SK-MEL-5 (cell line): ENCODE results near the gene MAN1A1. TPM values are rescaled to one million over a fixed set of nuclear protein-coding genes. Genes with fewer than 3 reads are reported as not detected.

Source experiments
- DNase-seq: peaks from one replicate; pipeline ENCODE4 v3.0.0-alpha.2; 2016; ENCODE audit warnings: low read depth, low spot score
- in situ Hi-C: cut with HindIII; loops from 2 replicates; pipeline ENCODE4 v1.10.0; 2016; ENCODE audit warnings: low sequenced_read_pairs, high pct_unique_total_duplicates, low pct_unique_long_range_greater_than_20kb
- total RNA-seq: library from RNA; depleted of rRNA; stranded (reverse); fragments of >200 nt; shearing (Covaris generic); gene quantifications from 2 replicates; pipeline ENCODE4 v1.2.3, GENCODE V29; 2014

Gene MAN1A1
- total RNA-seq, 1 experiment from 2014 or later, result 1.3 TPM

- DNase-seq, result no peak
- in situ Hi-C loops, result no loop called here
Observed at GRCh38 chr6:119264854-119265397, 84.6 kb downstream of the MAN1A1 start.

DNA sequence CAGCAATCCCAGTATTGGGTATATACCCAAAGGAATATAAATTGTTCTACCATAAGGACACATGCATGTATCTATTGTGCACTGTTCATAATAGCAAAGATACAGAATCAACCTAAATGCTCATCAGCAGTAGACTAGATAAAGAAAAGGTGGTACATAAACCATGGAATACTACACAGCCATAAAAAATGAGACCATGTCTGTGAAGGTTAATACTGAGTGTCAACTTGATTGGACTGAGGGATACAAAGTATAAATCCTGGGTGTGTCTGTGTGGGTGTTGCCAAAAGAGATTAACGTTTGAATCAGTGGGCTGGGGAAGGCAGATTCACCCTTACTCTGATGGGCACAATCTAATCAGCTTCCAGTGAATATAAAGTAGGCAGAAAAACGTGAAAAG lies 86.9 kb downstream of the MAN1A1 start:
- no peak for DNase-seq
- in situ Hi-C loops, result no loop called here

DNA sequence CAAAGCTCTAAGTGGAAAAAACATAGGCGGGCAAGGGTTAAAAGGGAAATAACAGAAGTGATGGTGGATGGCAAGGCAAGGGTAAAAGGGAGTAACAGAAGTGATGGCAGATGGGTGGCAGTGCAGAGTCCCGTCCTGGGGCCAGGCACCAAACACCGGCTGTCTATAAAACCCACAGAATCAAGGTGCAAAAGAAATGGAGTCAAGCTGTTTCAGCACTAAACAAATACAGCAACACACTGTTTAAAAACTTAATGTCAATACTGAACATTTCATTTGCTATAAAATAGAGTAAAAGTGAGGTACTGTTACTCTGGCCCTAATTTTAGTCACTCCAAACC lies 87.6 kb downstream of the MAN1A1 start:
- DNase-seq, result no peak
- in situ Hi-C loops, result no loop called here

GRCh38 chr6:119259027-119259426 lies 90.5 kb downstream of the MAN1A1 start:
- in situ Hi-C loops, result no loop called here

GRCh38 chr6:119257726-119258125 lies 91.8 kb downstream of the MAN1A1 start:
- no peak for DNase-seq
- in situ Hi-C loops, result no loop called here

More at GRCh38 chr6:119259027-119259426, 90.5 kb downstream of the MAN1A1 start:
- DNase-seq, result no peak

GRCh38 chr6:119256978-119257462 lies 92.5 kb downstream of the MAN1A1 start:
- DNase-seq, result no peak
- in situ Hi-C loops, result no loop called here

- in situ Hi-C loops, result no loop called here
- DNase-seq, result no peak
Observed at GRCh38 chr6:119256392-119256791, 93.2 kb downstream of the MAN1A1 start.

DNA sequence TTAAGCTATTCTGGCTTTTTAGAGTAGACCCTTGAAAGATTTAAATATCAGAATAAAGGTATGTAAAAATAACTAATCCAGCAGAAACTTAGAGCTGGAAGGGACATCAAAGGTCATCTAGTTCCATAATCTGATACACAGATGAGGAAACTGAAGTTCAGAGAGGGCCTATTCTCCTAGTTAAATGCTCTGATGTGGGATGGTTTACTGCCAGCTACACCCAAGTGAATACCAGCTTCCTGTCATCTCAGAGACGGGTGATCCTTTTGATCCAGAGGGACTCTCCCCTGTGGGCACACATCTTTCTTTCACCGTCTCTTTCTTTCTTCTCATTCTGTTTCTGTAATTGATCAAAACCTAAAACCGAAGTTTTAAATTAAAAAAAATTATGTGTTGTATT lies 94.1 kb downstream of the MAN1A1 start:
- DNase-seq, result no peak
- in situ Hi-C loops, result no loop called here

DNA sequence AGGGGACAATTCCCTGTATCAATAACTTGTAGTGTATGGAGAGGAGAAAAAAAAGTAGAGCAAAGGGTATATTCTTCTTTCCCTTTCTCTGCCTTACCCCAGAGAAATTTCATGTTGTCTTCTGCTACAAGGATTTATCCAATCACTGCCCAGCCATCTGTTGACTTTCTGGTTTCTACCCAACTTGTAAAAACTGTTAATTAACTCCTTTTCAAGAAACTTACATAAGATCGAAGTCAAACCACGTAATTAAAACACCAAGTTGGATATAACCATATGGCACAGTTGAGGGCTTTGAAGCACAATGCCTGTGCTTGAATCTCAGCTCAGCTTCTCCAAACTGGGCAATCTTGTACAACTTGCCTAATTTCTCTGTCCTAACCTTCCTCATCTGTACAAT lies 99.5 kb downstream of the MAN1A1 start:
- in situ Hi-C loops, result no loop called here
- no peak for DNase-seq

- DNase-seq, result no peak
- in situ Hi-C loops, result no loop called here
Observed at GRCh38 chr6:119249319-119249718, 100.2 kb downstream of the MAN1A1 start.

DNA sequence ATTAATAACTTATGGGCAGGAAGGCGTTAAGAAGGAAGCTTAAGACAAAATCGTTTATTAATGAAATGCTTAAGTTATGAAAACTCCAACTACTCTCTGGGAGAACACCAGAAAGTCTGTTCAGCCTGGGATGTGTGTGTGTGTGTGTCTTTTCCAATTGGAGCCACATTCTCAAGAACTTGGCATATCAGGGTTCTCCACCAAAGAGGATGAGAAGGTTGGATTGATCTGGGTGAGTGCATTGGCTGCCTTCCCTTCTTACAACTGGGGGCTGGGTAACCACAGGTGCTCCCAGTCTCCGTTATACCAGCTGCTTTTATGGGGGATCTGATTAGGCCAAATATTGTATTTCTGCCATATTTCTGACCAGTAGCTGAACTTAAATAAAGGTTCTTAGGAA lies 102.1 kb downstream of the MAN1A1 start:
- no peak for DNase-seq
- in situ Hi-C loops, result no loop called here

- no peak for DNase-seq
- in situ Hi-C loops, result no loop called here
Observed at GRCh38 chr6:119243657-119244056, 105.9 kb downstream of the MAN1A1 start.

DNA sequence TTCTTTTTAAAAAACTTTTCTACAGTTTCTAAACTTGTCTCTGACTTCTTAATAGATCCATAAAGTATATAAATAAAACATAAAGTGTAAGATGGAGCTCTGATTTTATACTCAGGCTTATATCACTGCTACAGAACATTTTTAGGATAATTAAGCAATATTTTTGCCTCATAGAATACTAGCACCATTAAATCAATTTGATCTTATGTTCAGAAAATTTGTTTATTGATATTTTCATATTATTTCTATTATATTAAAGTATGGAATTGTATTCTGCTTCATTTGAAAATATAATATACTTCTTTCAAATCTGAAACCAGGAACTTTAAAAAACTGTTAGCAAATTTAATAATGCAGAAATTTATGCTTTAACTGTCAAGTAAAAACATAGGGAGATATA lies 106.5 kb downstream of the MAN1A1 start:
- in situ Hi-C loops, result no loop called here
- DNase-seq, result no peak

- DNase-seq, result no peak
- in situ Hi-C loops, result no loop called here
Observed at GRCh38 chr6:119241540-119242309, 107.8 kb downstream of the MAN1A1 start.

- DNase-seq, result no peak
- in situ Hi-C loops, result no loop called here
Observed at GRCh38 chr6:119241111-119241465, 108.5 kb downstream of the MAN1A1 start.

GRCh38 chr6:119240257-119241110 lies 109.1 kb downstream of the MAN1A1 start:
- DNase-seq, result no peak
- in situ Hi-C loops, result no loop called here

GRCh38 chr6:119237177-119237715 lies 112.3 kb downstream of the MAN1A1 start:
- no peak for DNase-seq
- in situ Hi-C loops, result no loop called here

DNA sequence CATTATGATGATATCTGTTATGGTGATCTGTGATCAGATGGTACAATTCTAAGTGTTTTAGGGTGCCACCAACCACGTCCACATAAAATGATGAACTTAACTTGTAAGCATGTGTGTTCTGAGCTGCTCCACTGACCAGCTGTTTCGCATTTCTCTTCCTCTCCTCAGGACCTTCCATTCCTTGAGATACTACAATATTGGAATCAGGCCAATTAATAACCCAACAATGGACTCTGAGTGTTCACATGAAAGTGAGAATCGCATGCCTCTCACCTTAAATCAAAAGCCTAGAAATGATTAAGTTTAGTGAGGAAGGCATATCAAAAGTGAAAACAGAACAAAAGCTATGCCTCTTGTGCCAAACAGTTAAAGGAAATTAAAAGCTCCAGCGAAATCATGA lies 114.6 kb downstream of the MAN1A1 start:
- DNase-seq, result no peak
- in situ Hi-C loops, result no loop called here
